ENCODE data around the gene THRB.

GRCh38 chr3:24379936-24380335 is 114.7 kb downstream of the THRB start:
- TF ChIP-seq POLR2A (IDR thresholded peaks at IDR 0.05) (no peak), CTCF (IDR thresholded peaks at IDR 0.05) (no peak), POLR2AphosphoS5 (IDR thresholded peaks at IDR 0.05) (no peak)
